ENCODE measurements around the gene ZNF443.
A peak's percentile ranks its signal among the peaks of the same experiment; 100 is the strongest.
"Not testable (repeated sequence)": the region's sequence is repeated elsewhere in the genome, so short reads cannot be mapped to it uniquely, and the experiment has no call there.

ZNF443 gene

GRCh38 chr19:12411893-12412292, 28.9 kb downstream of the ZNF443 start:
- no peak for DNase-seq

GRCh38 chr19:12400633-12401502, 40.0 kb downstream of the ZNF443 start, which contains the start of gene ZNF799:
ZNF799 (minus strand) TSS chr19:12401271; CDS start chr19:12401070, 201 bp downstream.
- DNase-seq: peak; percentile 57 to 86 (median 72)

- DNase-seq: not testable (repeated sequence)
These were observed 40.8 kb downstream of the ZNF443 start for GRCh38 chr19:12399901-12400632.

- DNase-seq: not testable (repeated sequence)
These were observed 49.7 kb downstream of the ZNF443 start for GRCh38 chr19:12391148-12391547.

- not testable (repeated sequence) for DNase-seq
These were observed 54.5 kb downstream of the ZNF443 start for GRCh38 chr19:12386365-12386764.

GRCh38 chr19:12380444-12380737, 60.4 kb downstream of the ZNF443 start:
- no peak for DNase-seq

GRCh38 chr19:12379732-12380443, 60.9 kb downstream of the ZNF443 start:
- DNase-seq: no peak
